H9 (cell line): ENCODE data around the gene GNRHR. TPM values are rescaled to one million over a fixed set of nuclear protein-coding genes. Genes with fewer than 3 reads are reported as not detected.

Experiments used
- DNase-seq: peaks from one replicate; pipeline ENCODE4 v3.0.0-alpha.2; 2017
- H2AFZ ChIP-seq: one replicate; pipeline ENCODE4 v1.6.1; 2013; ENCODE audit warnings: mild to moderate bottlenecking, low read length, control low read depth, moderate library complexity
- H2AK5ac ChIP-seq: 2 replicates; pipeline ENCODE4 v1.6.1; 2013; ENCODE audit warnings: low read length, control low read depth, mixed read lengths; ENCODE audit not compliant: insufficient read length
- H2BK120ac ChIP-seq: one replicate; pipeline ENCODE4 v1.6.1; 2013; ENCODE audit warnings: low read depth, mild to moderate bottlenecking, low read length, control low read depth, inconsistent platforms; ENCODE audit not compliant: poor library complexity, severe bottlenecking
- H2BK12ac ChIP-seq: 2 replicates; pipeline ENCODE4 v1.6.1; 2013; ENCODE audit warnings: low read length, control low read depth, mixed read lengths, low read depth; ENCODE audit not compliant: insufficient read length
- H2BK15ac ChIP-seq: 2 replicates; pipeline ENCODE4 v1.6.1; 2013; ENCODE audit warnings: low read depth, low read length, control low read depth
- H2BK20ac ChIP-seq: one replicate; pipeline ENCODE4 v1.6.1; 2013; ENCODE audit warnings: low read depth, mild to moderate bottlenecking, low read length, control low read depth, inconsistent platforms; ENCODE audit not compliant: poor library complexity, severe bottlenecking
- H2BK5ac ChIP-seq: 2 replicates; pipeline ENCODE4 v1.6.1; 2013; ENCODE audit warnings: low read length, control low read depth, mixed read lengths; ENCODE audit not compliant: insufficient read length
- H3K14ac ChIP-seq: 2 replicates; pipeline ENCODE4 v1.6.1; 2013; ENCODE audit warnings: low read length, control low read depth; ENCODE audit not compliant: insufficient read depth
- H3K18ac ChIP-seq: 2 replicates; pipeline ENCODE4 v1.6.1; 2013; ENCODE audit warnings: low read depth, mild to moderate bottlenecking, mixed read lengths, low read length, control low read depth; ENCODE audit not compliant: insufficient read length
- H3K23ac ChIP-seq: 2 replicates; pipeline ENCODE4 v1.6.1; 2013; ENCODE audit warnings: low read length, control low read depth, mixed read lengths, low read depth; ENCODE audit not compliant: insufficient read length
- H3K23me2 ChIP-seq: 2 replicates; pipeline ENCODE4 v1.6.1; 2013; ENCODE audit warnings: low read depth, mild to moderate bottlenecking, mixed read lengths, low read length, control low read depth; ENCODE audit not compliant: insufficient read length, poor library complexity, severe bottlenecking
- H3K27ac ChIP-seq: 2 replicates; pipeline ENCODE4 v1.5.1; 2013; ENCODE audit warnings: low read length, control low read depth, mixed read lengths, low read depth; ENCODE audit not compliant: insufficient read length
- H3K27me3 ChIP-seq: 2 replicates; pipeline ENCODE4 v1.6.1; 2013; ENCODE audit warnings: low read length, control low read depth, inconsistent platforms; ENCODE audit not compliant: insufficient read depth
- H3K4ac ChIP-seq: 2 replicates; pipeline ENCODE4 v1.6.1; 2013; ENCODE audit warnings: low read depth, mild to moderate bottlenecking, control low read depth, inconsistent platforms, low read length, moderate library complexity
- H3K4me1 ChIP-seq: 2 replicates; pipeline ENCODE4 v1.6.1; 2013; ENCODE audit warnings: low read length, control low read depth, inconsistent platforms; ENCODE audit not compliant: insufficient read depth
- H3K4me2 ChIP-seq: 2 replicates; pipeline ENCODE4 v1.6.1; 2013; ENCODE audit warnings: low read length, control low read depth, mixed read lengths; ENCODE audit not compliant: insufficient read length, insufficient read depth
- H3K56ac ChIP-seq: 2 replicates; pipeline ENCODE4 v1.6.1; 2013; ENCODE audit warnings: low read depth, mild to moderate bottlenecking, mixed read lengths, low read length, control low read depth; ENCODE audit not compliant: insufficient read length
- H3K79me1 ChIP-seq: 2 replicates; pipeline ENCODE4 v1.6.1; 2013; ENCODE audit warnings: low read depth, mild to moderate bottlenecking, moderate library complexity, low read length, control low read depth, inconsistent platforms; ENCODE audit not compliant: insufficient read depth, poor library complexity, severe bottlenecking
- H3K79me2 ChIP-seq: 2 replicates; pipeline ENCODE4 v1.6.1; 2013; ENCODE audit warnings: low read length, control low read depth, inconsistent platforms; ENCODE audit not compliant: insufficient read depth
- H3K9ac ChIP-seq: 2 replicates; pipeline ENCODE4 v1.6.1; 2013; ENCODE audit warnings: low read length, control low read depth, mixed read lengths; ENCODE audit not compliant: insufficient read length; ENCODE audit errors: extremely low read depth
- H3K9me3 ChIP-seq: one replicate; pipeline ENCODE4 v1.6.1; 2013; ENCODE audit warnings: low read depth, low read length, inconsistent platforms; ENCODE audit not compliant: control insufficient read depth
- H3T11ph ChIP-seq: one replicate; pipeline ENCODE4 v1.6.1; 2013; ENCODE audit warnings: mild to moderate bottlenecking, low read length, control low read depth, inconsistent platforms
- H4K20me1 ChIP-seq: one replicate; pipeline ENCODE4 v1.6.1; 2013; ENCODE audit not compliant: control insufficient read depth, insufficient read length, insufficient read depth
- H4K5ac ChIP-seq: 2 replicates; pipeline ENCODE4 v1.6.1; 2013; ENCODE audit warnings: low read depth, mild to moderate bottlenecking, mixed read lengths, low read length, control low read depth; ENCODE audit not compliant: insufficient read length
- H4K8ac ChIP-seq: replicated peaks from 2 replicates; pipeline ENCODE4 v1.6.1; 2013; ENCODE audit warnings: low read length, control low read depth, mixed read lengths, low read depth; ENCODE audit not compliant: insufficient read length
- H4K91ac ChIP-seq: 2 replicates; pipeline ENCODE4 v1.6.1; 2013; ENCODE audit warnings: low read depth, mild to moderate bottlenecking, moderate library complexity, mixed read lengths, low read length, control low read depth; ENCODE audit not compliant: insufficient read length
- H3K27ac Mint-ChIP-seq, 3 experiments: 2 replicates in 2 of 3; 3 replicates in 1 of 3; pipeline ENCODE4 v1.8.0; 2020 to 2021; ENCODE audit warnings: mixed read lengths in 3 of 3, mild to moderate bottlenecking in 1 of 3, moderate library complexity in 1 of 3
- H3K27me3 Mint-ChIP-seq: 2 replicates; pipeline ENCODE4 v1.8.0; 2021; ENCODE audit warnings: low read depth, mild to moderate bottlenecking, moderate library complexity, mixed read lengths
- H3K36me3 Mint-ChIP-seq, 3 experiments: 2 replicates in 2 of 3; 3 replicates in 1 of 3; pipeline ENCODE4 v1.8.0; 2020 to 2021; ENCODE audit warnings: low read depth in 3 of 3, mixed read lengths in 3 of 3; ENCODE audit not compliant: insufficient read depth in 1 of 3
- H3K4me1 Mint-ChIP-seq, 2 experiments: 2 replicates each; pipeline ENCODE4 v1.8.0; 2020; ENCODE audit warnings: mixed read lengths in 2 of 2
- H3K4me3 Mint-ChIP-seq, 2 experiments: 2 replicates in 1 of 2; 3 replicates in 1 of 2; pipeline ENCODE4 v1.8.0; 2020 to 2021; ENCODE audit warnings: mild to moderate bottlenecking in 2 of 2, mixed read lengths in 2 of 2, moderate library complexity in 1 of 2
- H3K9me3 Mint-ChIP-seq, 2 experiments: 2 replicates in 1 of 2; 3 replicates in 1 of 2; pipeline ENCODE4 v1.8.0; 2020; ENCODE audit warnings: mild to moderate bottlenecking in 2 of 2, mixed read lengths in 2 of 2, moderate library complexity in 1 of 2
- total RNA-seq: library from RNA; stranded (reverse); gene quantifications from 2 replicates; pipeline ENCODE4 v1.2.1, GENCODE V29; 2021
- TF ChIP-seq, protein P1 (sequence below): fragments of 200-600 bp; sonication (generic); conservative IDR thresholded peaks from 3 replicates; pipeline ENCODE4 v1.8.0; 2021; ENCODE audit warnings: antibody characterized with exemption, mild to moderate bottlenecking

The GNRHR gene
- total RNA-seq, 1 experiment from 2014 or later = not detected

DNA sequence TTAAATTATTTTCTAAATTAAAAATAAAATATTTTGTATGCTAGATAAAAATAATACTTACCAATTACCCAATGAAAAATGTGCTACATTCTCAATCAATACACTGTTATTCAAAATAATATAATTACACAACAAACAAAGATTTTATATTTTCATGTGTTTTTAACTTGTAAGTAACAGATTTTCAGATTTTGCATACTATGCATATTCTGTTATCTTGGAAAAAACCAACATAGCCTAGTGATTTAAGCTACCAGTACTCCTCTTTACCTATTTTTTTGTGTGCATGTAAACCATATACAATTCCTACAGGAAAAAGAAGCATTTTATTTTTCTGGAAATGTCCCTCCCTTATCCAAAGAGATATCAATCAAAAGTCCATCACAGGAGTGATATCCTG lies 10.0 kb upstream of the GNRHR start:
- Histone ChIP-seq H2BK20ac (no peak overlapping the region), H2AK5ac (no peak overlapping the region), H2BK120ac (no peak overlapping the region), H3K79me2 (no peaks in the 10 kb centered on the region), H3K27ac (no peak overlapping the region), H3K9me3 (no peaks in the 10 kb centered on the region), H3K4ac (no peak overlapping the region), H3T11ph (no peak overlapping the region), H4K20me1 (no peaks in the 10 kb centered on the region), H3K4me2 (no peak overlapping the region), H3K4me1 (no peaks in the 10 kb centered on the region), H4K91ac (no peak overlapping the region), H2AFZ (no peak overlapping the region), H2BK5ac (no peak overlapping the region), H3K27me3 (no peaks in the 10 kb centered on the region), H3K79me1 (no peaks in the 10 kb centered on the region), H3K23ac (no peak overlapping the region), H3K9ac (no peak overlapping the region), H2BK15ac (no peak overlapping the region), H3K56ac (no peak overlapping the region), H3K18ac (no peak overlapping the region), H2BK12ac (no peak overlapping the region), H3K14ac (no peak overlapping the region), H4K8ac (no peak overlapping the region), H3K23me2 (no peaks in the 10 kb centered on the region), H4K5ac (no peak overlapping the region)
- TF ChIP-seq, protein P1, sequence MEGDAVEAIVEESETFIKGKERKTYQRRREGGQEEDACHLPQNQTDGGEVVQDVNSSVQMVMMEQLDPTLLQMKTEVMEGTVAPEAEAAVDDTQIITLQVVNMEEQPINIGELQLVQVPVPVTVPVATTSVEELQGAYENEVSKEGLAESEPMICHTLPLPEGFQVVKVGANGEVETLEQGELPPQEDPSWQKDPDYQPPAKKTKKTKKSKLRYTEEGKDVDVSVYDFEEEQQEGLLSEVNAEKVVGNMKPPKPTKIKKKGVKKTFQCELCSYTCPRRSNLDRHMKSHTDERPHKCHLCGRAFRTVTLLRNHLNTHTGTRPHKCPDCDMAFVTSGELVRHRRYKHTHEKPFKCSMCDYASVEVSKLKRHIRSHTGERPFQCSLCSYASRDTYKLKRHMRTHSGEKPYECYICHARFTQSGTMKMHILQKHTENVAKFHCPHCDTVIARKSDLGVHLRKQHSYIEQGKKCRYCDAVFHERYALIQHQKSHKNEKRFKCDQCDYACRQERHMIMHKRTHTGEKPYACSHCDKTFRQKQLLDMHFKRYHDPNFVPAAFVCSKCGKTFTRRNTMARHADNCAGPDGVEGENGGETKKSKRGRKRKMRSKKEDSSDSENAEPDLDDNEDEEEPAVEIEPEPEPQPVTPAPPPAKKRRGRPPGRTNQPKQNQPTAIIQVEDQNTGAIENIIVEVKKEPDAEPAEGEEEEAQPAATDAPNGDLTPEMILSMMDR = no peak
- no peaks in the 10 kb centered on the region for H3K27me3 Mint-ChIP-seq
- no peaks in the 10 kb centered on the region for H3K4me1 Mint-ChIP-seq
- no peak overlapping the region for H3K27ac Mint-ChIP-seq
- H3K9me3 Mint-ChIP-seq = no peaks in the 10 kb centered on the region; a peak in 1 of 5 replicates
- no peaks in the 10 kb centered on the region for H3K36me3 Mint-ChIP-seq
- DNase-seq = no peak
- no peak overlapping the region for H3K4me3 Mint-ChIP-seq
